NB4 (cell line): ENCODE measurements around the gene SEC16A.

Experiments
- CTCF ChIP-seq: IDR thresholded peaks from one replicate; pipeline ENCODE4 v1.5.1; 2012; ENCODE audit warnings: low read depth, low read length
- MAX ChIP-seq: IDR thresholded peaks from 2 replicates; pipeline ENCODE4 v1.6.1; 2011; ENCODE audit warnings: low read depth, low read length
- POLR2A ChIP-seq: IDR thresholded peaks from 2 replicates; pipeline ENCODE4 v1.6.1; 2011; ENCODE audit warnings: mild to moderate bottlenecking; ENCODE audit not compliant: insufficient read length; ENCODE audit errors: extremely low read depth

GRCh38 chr9:136436055-136436634 is 46.7 kb downstream of the SEC16A start:
- TF ChIP-seq CTCF, result no peak
- no peak for TF ChIP-seq POLR2A
- no peak for TF ChIP-seq MAX
